ENCODE data around the gene MYBPH. TPM values are rescaled to one million over a fixed set of nuclear protein-coding genes. Genes with fewer than 3 reads are reported as not detected.

Gene MYBPH
- total and polyA plus RNA-seq, 2 donors (not counting 3 experiments of a cell fraction or from before 2014, with no cell fraction given) = not detected

GRCh38 chr1:203184467-203184866, 8.8 kb upstream of the MYBPH start:
- ChIA-PET POLR2A (no interaction called here), CTCF (interaction anchor here (1.0 to 2.7 kb wide), 3 partner anchors 12 to 145 kb away, joined by 3 to 9 read pairs (median 8); no protein-coding TSS in a partner anchor)
- dilution Hi-C loops (cut with MboI; ENCODE audit: extremely low pct_ligation_motif_present, low sequenced_read_pairs) = no loop called here
- intact Hi-C loops (cut with micrococcal nuclease) = no loop called here
- H3K36me3 ChIP-seq (ENCODE audit: control insufficient read depth in 2 of 2, extremely low read depth in 1 of 2, insufficient read depth in 2 of 2, low read length in 2 of 2) = no peaks in the 10 kb centered on the region
- TF ChIP-seq, protein P1, sequence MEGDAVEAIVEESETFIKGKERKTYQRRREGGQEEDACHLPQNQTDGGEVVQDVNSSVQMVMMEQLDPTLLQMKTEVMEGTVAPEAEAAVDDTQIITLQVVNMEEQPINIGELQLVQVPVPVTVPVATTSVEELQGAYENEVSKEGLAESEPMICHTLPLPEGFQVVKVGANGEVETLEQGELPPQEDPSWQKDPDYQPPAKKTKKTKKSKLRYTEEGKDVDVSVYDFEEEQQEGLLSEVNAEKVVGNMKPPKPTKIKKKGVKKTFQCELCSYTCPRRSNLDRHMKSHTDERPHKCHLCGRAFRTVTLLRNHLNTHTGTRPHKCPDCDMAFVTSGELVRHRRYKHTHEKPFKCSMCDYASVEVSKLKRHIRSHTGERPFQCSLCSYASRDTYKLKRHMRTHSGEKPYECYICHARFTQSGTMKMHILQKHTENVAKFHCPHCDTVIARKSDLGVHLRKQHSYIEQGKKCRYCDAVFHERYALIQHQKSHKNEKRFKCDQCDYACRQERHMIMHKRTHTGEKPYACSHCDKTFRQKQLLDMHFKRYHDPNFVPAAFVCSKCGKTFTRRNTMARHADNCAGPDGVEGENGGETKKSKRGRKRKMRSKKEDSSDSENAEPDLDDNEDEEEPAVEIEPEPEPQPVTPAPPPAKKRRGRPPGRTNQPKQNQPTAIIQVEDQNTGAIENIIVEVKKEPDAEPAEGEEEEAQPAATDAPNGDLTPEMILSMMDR (IDR thresholded peaks at IDR 0.05; ENCODE audit: extremely low read depth in 1 of 2, insufficient read depth in 1 of 2, low read depth in 1 of 2, low read length in 2 of 2) = no peak
- TF ChIP-seq JUN (IDR thresholded peaks at IDR 0.05; ENCODE audit: borderline replicate concordance, insufficient read depth, insufficient read length, low read depth) (no peak), MYC (IDR thresholded peaks at IDR 0.05; ENCODE audit: low read depth, low read length) (no peak), EZH2 (IDR thresholded peaks at IDR 0.05; ENCODE audit: borderline replicate concordance, low read depth, low read length, severe bottlenecking) (no peak), MAX (IDR thresholded peaks at IDR 0.05; ENCODE audit: insufficient read depth, insufficient read length) (no peak), POLR2A (IDR thresholded peaks at IDR 0.05; ENCODE audit: low read depth, low read length) (no peak), GATA2 (IDR thresholded peaks at IDR 0.05; ENCODE audit: insufficient read depth, insufficient read length, low read depth, low read length) (no peak)
- no peaks in the 10 kb centered on the region for H3K9me1 ChIP-seq (replicated peaks; ENCODE audit: control insufficient read depth, extremely low read depth, insufficient read depth, low read length)
- FAIRE-seq (no peak), DNase-seq (ENCODE audit: low read depth, low spot score) (no peak)
- H3K4me1 ChIP-seq (ENCODE audit: control insufficient read depth, extremely low read depth, insufficient read depth, low read length) = no peaks in the 10 kb centered on the region
- no peaks in the 10 kb centered on the region for H3K9me3 ChIP-seq (replicated peaks; ENCODE audit: control insufficient read depth, insufficient read depth, low read length)
- H3K27ac ChIP-seq (ENCODE audit: insufficient read depth, low read depth, low read length) = no peak overlapping the region
- no peak overlapping the region for H3K4me3 ChIP-seq (replicated peaks in 1 of 3; ENCODE audit: insufficient read depth in 1 of 3, low read depth in 1 of 3, low read length in 3 of 3)
- H3K4me2 ChIP-seq (ENCODE audit: insufficient read depth, low read length) = no peak overlapping the region
- H3K27me3 ChIP-seq (ENCODE audit: control insufficient read depth in 2 of 2, insufficient read depth in 2 of 2, low read length in 2 of 2) = peaks cover 13 to 15% of the 10 kb centered on the region in 2 experiments
- no peak overlapping the region for H2AFZ ChIP-seq (ENCODE audit: low read depth, low read length)
- no peak overlapping the region for H3K9ac ChIP-seq (replicated peaks; ENCODE audit: extremely low read depth, insufficient read depth, low read length)
- H3K79me2 ChIP-seq (ENCODE audit: control insufficient read depth, insufficient read depth, low read length) = no peaks in the 10 kb centered on the region
- no peaks in the 10 kb centered on the region for H4K20me1 ChIP-seq (replicated peaks; ENCODE audit: control insufficient read depth, extremely low read depth, insufficient read depth, low read length)
- no TSS peak for BruUV-seq (replicated peaks)

All from endothelial cell of umbilical vein (primary cell).